Upper lobe of right lung (tissue), 1 donor: ENCODE data around the gene APBA2. TPM values are rescaled to one million over a fixed set of nuclear protein-coding genes. Genes with fewer than 3 reads are reported as not detected.

Experiments
- ATAC-seq: fragments of 200-7000 bp; cut with Tn5 transposase; one replicate; pipeline ENCODE4 v1.9.1; 2020; ENCODE audit warnings: mild to moderate bottlenecking, moderate library complexity
- DNase-seq: peaks from one replicate; pipeline ENCODE4 v3.0.0-alpha.2; 2020
- H3K27ac ChIP-seq: fragments of 200-600 bp; one replicate; pipeline ENCODE4 v1.8.0; 2022
- H3K27me3 ChIP-seq: fragments of 200-600 bp; one replicate; pipeline ENCODE4 v1.8.0; 2022; ENCODE audit warnings: mild to moderate bottlenecking
- H3K36me3 ChIP-seq: fragments of 200-600 bp; one replicate; pipeline ENCODE4 v1.8.0; 2022
- H3K4me1 ChIP-seq: fragments of 200-600 bp; one replicate; pipeline ENCODE4 v1.8.0; 2022
- H3K4me3 ChIP-seq: fragments of 200-600 bp; one replicate; pipeline ENCODE4 v1.8.0; 2022; ENCODE audit warnings: mild to moderate bottlenecking
- H3K9me3 ChIP-seq: fragments of 200-600 bp; one replicate; pipeline ENCODE4 v1.8.0; 2022
- intact Hi-C: fragments of 100-400 bp; cut with DNase I; formaldehyde crosslinking; loops from one replicate; pipeline ENCODE4 v1.11.0; 2022
- total RNA-seq: library from RNA; stranded (reverse); fragmentation: NEBNext Ultra II Directional; extraction: Animal tissue kit (Norgen Biotek cat#: 25700); gene quantifications from one replicate; pipeline ENCODE4 v1.2.1, GENCODE V29; 2021
- TF ChIP-seq, protein P1 (sequence below): fragments of 200-600 bp; IDR thresholded peaks from one replicate; pipeline ENCODE4 v1.8.0; 2022; ENCODE audit warnings: antibody characterized with exemption
- donor health status: DM: no; HTN: yes; CAD: no; lungs with severe emphysema.

Gene APBA2
- total RNA-seq, 1 donor from 2014 or later, result 4.2 TPM

DNA sequence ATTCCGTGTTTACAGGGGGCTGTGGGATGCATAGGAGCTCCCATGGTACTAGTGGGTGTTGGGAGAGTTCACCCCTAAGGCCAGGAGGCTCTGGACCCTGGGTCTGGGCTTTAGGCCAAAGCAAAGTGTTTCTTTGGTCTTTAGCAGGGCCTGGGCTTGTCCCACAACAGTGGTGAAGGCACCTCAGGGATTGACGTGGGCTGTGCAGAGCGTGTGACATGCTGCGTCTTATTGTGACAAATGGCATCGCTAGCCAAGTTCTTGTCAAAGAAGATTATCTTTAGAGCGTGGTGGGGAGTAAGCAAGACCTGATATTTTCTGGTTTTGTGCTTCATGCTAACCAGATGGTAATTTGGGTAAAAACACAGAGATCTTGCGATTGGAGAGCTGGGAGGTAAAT, 170.1 kb downstream of the APBA2 start:
- no peak overlapping the region for H3K4me3 ChIP-seq
- no peaks in the 10 kb centered on the region for H3K36me3 ChIP-seq
- ATAC-seq (no peak), DNase-seq (peak; percentile 21)
- no peaks in the 10 kb centered on the region for H3K4me1 ChIP-seq
- H3K27ac ChIP-seq, result no peak overlapping the region
- no peaks in the 10 kb centered on the region for H3K9me3 ChIP-seq
- H3K27me3 ChIP-seq, result no peaks in the 10 kb centered on the region
- intact Hi-C loops, result no loop called here
- TF ChIP-seq, protein P1, sequence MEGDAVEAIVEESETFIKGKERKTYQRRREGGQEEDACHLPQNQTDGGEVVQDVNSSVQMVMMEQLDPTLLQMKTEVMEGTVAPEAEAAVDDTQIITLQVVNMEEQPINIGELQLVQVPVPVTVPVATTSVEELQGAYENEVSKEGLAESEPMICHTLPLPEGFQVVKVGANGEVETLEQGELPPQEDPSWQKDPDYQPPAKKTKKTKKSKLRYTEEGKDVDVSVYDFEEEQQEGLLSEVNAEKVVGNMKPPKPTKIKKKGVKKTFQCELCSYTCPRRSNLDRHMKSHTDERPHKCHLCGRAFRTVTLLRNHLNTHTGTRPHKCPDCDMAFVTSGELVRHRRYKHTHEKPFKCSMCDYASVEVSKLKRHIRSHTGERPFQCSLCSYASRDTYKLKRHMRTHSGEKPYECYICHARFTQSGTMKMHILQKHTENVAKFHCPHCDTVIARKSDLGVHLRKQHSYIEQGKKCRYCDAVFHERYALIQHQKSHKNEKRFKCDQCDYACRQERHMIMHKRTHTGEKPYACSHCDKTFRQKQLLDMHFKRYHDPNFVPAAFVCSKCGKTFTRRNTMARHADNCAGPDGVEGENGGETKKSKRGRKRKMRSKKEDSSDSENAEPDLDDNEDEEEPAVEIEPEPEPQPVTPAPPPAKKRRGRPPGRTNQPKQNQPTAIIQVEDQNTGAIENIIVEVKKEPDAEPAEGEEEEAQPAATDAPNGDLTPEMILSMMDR, result no peak

DNA sequence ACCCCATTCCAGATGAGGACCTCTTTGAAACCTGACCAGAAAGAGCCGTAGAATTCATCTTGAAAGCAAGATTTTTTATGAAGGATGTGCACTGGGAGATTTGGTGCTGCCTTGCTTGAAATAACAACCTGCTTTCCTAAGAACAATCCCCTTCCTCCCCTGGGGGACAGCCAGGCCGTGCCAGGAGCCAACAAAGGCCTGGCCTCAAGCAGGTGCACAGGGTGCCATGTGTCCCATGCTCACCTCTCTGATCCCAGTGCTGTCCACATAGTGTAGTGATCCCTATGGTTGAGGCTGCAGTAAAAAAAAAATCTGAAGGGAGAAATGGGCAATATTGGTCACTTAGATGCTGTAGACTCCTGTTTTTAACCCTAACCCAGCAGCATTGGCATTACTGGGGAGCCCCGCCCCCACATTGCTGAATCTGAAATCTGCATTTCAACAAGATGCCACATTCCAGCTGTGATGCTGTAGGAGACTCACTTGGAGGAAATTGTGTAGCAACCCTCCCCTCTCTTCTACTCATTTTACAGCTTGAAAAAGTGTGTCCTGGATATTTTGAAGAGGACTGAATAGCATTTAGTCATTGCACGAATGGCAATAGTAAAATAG, 171.2 kb downstream of the APBA2 start:
- intact Hi-C loops, result no loop called here
- ATAC-seq, result no peak
- no peaks in the 10 kb centered on the region for H3K9me3 ChIP-seq
- H3K36me3 ChIP-seq, result no peaks in the 10 kb centered on the region
- H3K4me1 ChIP-seq, result no peaks in the 10 kb centered on the region
- no peak overlapping the region for H3K4me3 ChIP-seq
- peak; percentile 32 for DNase-seq
- no peak overlapping the region for H3K27ac ChIP-seq
- H3K27me3 ChIP-seq, result no peaks in the 10 kb centered on the region
- TF ChIP-seq, protein P1, result no peak

DNA sequence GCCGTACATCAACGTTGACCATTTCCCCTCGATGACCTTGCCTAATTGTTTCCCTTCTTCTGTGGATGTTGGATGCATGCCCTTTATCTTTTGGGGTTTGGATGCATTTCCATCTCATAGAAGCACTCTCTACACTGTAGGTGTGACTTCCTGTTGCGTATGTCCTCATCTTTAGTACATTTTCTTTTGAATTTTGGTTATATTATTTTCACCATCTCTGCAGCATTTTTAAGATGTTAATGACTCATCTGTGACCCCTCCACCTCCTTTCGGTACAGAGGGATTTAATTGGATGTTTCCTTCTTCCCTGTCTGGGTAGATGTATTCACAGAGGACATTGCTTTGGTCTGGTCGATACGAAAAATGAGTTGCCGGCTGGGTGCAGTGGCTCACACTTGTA, 172.1 kb downstream of the APBA2 start:
- Histone ChIP-seq H3K27ac (no peak overlapping the region), H3K27me3 (no peaks in the 10 kb centered on the region), H3K4me3 (no peak overlapping the region), H3K36me3 (no peaks in the 10 kb centered on the region), H3K9me3 (no peaks in the 10 kb centered on the region), H3K4me1 (no peaks in the 10 kb centered on the region)
- ATAC-seq (no peak), DNase-seq (no peak)
- TF ChIP-seq, protein P1, result no peak
- intact Hi-C loops, result no loop called here

DNA sequence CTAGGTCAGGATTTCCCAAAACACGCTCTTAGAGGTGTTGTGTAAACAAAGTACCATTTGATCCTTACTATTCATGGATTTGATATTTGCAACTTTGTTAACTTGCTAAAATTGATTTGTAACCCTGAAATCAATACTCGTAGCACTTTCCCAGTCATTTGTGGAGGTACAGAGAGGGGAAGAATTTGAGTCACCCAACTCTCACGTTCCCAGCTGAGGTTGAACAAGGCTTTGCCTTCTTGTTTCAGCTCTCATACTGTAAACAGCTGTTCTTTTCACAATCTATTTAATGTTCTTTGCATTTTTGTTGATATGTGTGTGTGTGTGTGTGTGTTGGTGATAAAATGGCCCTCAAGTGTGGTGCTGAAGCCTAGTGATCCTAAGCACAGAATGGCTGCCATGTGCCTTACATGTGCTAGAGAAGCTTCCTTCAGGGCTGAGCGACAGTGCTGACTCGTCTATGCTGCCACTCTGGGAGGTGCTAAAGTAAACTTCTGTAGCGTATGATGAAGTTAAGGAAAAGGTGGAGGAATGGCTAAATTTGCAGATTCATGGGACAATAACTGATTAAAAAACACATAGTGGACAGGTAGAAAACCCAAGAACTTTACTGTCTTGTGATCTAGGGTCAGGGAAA, 173.2 kb downstream of the APBA2 start:
- intact Hi-C loops, result no loop called here
- TF ChIP-seq, protein P1, result no peak
- no peak overlapping the region for H3K27ac ChIP-seq
- ATAC-seq (no peak), DNase-seq (no peak)
- H3K4me3 ChIP-seq, result no peak overlapping the region
- no peaks in the 10 kb centered on the region for H3K36me3 ChIP-seq
- H3K27me3 ChIP-seq, result no peaks in the 10 kb centered on the region
- H3K4me1 ChIP-seq, result no peaks in the 10 kb centered on the region
- no peaks in the 10 kb centered on the region for H3K9me3 ChIP-seq

DNA sequence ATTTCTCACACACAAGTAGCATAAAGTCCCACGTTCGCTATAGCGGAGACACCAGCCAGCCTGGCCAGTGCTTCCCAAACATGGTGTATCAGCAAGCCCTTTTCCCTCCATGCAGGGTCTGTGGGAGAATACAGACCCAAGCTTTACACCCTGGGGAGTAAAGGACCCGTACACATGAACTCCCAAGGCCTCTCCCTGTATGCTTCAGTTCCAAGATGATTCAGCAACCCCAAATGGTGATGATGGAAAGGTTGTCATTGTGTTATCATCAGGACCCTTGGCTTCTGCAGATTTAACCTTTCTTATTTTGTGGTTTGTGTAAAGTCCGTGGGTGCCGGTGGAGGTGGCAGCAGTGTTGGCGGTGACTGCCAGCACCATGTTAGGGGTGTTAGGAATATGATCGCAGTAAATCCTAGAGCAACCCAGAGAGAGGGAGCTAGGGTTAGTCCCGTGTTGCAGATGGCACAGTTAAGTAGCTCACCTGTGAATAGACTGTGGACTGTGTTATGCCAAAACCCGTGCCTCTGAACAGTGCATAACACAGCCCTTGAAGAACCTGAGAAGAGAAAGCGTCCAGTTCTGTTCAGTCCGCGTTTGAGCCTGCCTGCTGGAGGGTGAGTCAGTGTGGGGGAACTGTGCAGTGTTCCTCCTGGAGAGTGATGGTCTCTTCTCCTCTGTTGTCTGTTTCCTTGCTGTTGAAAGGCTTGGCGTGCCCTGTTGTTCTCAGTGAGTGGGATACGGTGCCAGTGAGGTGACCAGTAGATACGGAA, 174.3 kb downstream of the APBA2 start:
- no peak overlapping the region for H3K4me3 ChIP-seq
- no peaks in the 10 kb centered on the region for H3K4me1 ChIP-seq
- TF ChIP-seq, protein P1, result no peak
- no peaks in the 10 kb centered on the region for H3K36me3 ChIP-seq
- peak; percentile 41 for DNase-seq
- intact Hi-C loops, result no loop called here
- no peak for ATAC-seq
- H3K9me3 ChIP-seq, result no peaks in the 10 kb centered on the region
- H3K27me3 ChIP-seq, result no peaks in the 10 kb centered on the region
- H3K27ac ChIP-seq, result no peak overlapping the region
